AG04449 (cell line): Measurements from ENCODE around the gene PCLO.
"Not testable (repeated sequence)": the region's sequence is repeated elsewhere in the genome, so short reads cannot be mapped to it uniquely, and the experiment has no call there.

Experiments
- CTCF ChIA-PET: fragments of 350-600 bp; formaldehyde crosslinking; extraction: SDS; loops from one replicate; lab custom pipeline; 2021; ENCODE audit warnings: antibody characterized with exemption; lab: Yijun Ruan, JAX
- POLR2A ChIA-PET: fragments of 400-600, 350-600 bp; formaldehyde crosslinking; extraction: SDS; loops from one replicate; lab custom pipeline; 2020; ENCODE audit warnings: antibody characterized with exemption, inconsistent platforms; lab: Yijun Ruan, JAX
- DNase-seq: peaks from one replicate; pipeline ENCODE4 v3.0.0-alpha.2; 2010; ENCODE audit warnings: low read depth, low spot score
- H3K4me3 ChIP-seq: 2 replicates; pipeline ENCODE4 v1.5.1; 2011; ENCODE audit warnings: low read depth, mild to moderate bottlenecking, control low read depth, low read length
- CTCF ChIP-seq: IDR thresholded peaks from one replicate; pipeline ENCODE4 v1.5.1; 2011; ENCODE audit warnings: mild to moderate bottlenecking, moderate library complexity, low read length, control low read depth, inconsistent platforms; ENCODE audit not compliant: insufficient read depth; ENCODE audit errors: missing control alignments

Gene PCLO

GRCh38 chr7:83105948-83106347, 56.7 kb downstream of the PCLO start:
- no peak for TF ChIP-seq CTCF
- H3K4me3 ChIP-seq: no peak overlapping the region
- DNase-seq: no peak
- ChIA-PET POLR2A (no interaction called here), CTCF (no interaction called here)

- TF ChIP-seq CTCF: no peak
- no peak overlapping the region for H3K4me3 ChIP-seq
- no peak for DNase-seq
- ChIA-PET CTCF (no interaction called here), POLR2A (no interaction called here)
Measured at GRCh38 chr7:83105063-83105462, 57.6 kb downstream of the PCLO start.

DNA sequence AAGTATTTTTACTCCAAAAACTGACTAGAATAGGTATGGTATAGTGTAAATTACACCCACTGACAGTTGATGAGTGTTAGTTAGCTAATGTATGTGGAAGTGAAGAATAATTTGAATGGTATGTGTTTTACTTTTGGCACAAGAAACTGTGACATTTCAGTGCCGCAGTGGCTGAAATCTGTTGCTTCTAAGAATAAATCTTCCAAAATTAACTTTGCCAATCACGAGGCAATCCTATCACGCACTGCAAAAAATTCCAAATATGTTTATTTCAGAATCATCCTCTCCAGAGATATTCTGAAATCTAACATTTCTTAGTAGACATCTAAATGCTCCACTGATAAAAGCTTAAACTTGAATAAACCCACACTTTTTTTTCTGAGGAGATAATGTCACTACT, 61.2 kb downstream of the PCLO start:
- no peak overlapping the region for H3K4me3 ChIP-seq
- CTCF ChIA-PET: no interaction called here
- no peak for DNase-seq
- TF ChIP-seq CTCF: no peak
- POLR2A ChIA-PET: no interaction called here

DNA sequence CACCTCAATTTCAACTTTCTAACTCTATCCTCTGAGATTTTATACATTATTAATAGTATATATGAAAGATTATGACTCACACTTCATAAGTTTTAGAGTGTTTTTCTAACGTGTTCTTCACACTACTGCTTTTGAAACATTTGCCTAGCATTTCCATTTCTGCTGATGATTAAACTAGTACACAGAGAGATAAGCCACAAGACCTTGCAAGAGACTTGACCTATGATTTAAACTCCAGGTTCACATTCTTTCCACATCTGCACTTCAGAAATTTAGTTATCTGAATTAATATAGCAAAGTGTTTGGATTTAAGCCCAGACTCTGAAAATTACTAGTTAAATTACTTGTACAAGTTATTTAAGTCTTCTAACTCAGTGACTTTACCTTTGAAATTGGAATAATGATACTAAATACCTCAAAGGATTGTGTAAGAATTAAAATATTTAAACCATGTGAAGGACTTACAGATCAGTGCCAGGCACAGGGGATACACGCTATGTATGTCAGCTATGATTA, 66.6 kb downstream of the PCLO start:
- no peak for DNase-seq
- no peak for TF ChIP-seq CTCF
- CTCF ChIA-PET: no interaction called here
- POLR2A ChIA-PET: no interaction called here
- H3K4me3 ChIP-seq: no peak overlapping the region

DNA sequence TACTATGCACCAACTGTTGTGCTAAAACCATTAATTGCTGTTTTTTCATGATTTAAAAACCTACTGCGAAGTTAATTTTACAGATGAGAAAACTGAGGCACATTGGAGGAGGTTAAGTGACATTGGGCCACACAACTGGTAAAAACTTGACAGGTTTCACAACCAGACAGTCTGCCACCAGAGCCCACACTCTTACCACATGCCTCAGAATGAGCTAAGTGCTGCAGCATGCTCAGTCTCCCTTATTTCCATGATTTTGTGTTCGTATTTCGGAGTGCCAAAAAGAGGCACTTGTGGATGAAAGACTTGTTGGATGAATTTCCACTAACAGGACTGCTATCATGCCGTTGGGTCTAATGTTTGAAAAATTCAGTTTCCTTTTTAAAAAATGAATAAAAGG, 77.4 kb downstream of the PCLO start:
- ChIA-PET CTCF (no interaction called here), POLR2A (no interaction called here)

DNA sequence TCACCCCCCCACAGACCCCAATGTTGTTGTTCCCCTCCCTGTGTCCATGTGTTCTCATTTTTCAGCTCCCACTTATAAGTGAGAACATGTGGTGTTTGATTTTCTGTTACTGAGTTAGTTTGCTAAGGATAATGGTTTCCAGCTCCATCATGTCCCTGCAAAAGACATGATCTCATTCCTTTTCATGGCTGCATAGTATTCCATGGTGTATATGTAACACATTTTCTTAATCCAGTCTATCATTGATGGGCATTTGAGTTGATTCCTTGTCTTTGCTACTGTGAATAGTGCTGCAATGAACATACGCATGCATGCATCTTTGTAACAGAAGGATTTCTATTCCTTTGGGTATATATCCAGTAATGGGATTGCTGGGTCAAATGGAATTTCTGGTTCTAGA, 82.8 kb downstream of the PCLO start:
- POLR2A ChIA-PET, CTCF ChIA-PET, H3K4me3 ChIP-seq, DNase-seq: not testable (repeated sequence)

More for the DNA sequence above, 77.4 kb downstream of the PCLO start:
- TF ChIP-seq CTCF: no peak
- no peak for DNase-seq
- no peak overlapping the region for H3K4me3 ChIP-seq

DNA sequence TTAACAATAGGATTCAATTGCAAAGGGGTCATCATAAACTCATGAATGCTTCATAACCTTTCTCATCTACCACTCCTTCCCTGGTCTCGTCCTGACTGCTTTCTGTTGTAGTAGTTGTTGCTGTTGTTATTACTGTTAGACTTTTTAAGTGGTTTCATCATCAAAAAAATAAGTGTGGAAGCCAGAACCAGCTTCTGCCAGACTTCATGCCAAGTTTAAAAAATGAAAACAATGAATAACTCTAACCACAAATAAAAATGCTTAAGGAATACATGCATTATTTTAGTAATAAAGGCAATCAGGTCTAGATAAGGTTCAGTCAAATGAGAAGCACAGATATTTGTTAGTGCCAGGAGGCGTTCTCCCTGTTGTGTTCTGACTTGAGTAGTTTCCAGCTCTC, 85.4 kb downstream of the PCLO start:
- no peak overlapping the region for H3K4me3 ChIP-seq
- DNase-seq: no peak
- ChIA-PET POLR2A (no interaction called here), CTCF (no interaction called here)
- no peak for TF ChIP-seq CTCF
